GM10266 (cell line): ENCODE measurements around the gene LAMP1.

Experiments
- DNase-seq: peaks from one replicate; pipeline ENCODE4 v3.0.0; 2012; ENCODE audit errors: extremely low spot score
- TF ChIP-seq, protein P1 (sequence below): IDR thresholded peaks from 2 replicates; pipeline ENCODE4 v1.5.1; 2012; ENCODE audit warnings: mild to moderate bottlenecking, low read depth; ENCODE audit not compliant: control insufficient read depth, insufficient read depth; ENCODE audit errors: missing control alignments

Gene LAMP1

DNA sequence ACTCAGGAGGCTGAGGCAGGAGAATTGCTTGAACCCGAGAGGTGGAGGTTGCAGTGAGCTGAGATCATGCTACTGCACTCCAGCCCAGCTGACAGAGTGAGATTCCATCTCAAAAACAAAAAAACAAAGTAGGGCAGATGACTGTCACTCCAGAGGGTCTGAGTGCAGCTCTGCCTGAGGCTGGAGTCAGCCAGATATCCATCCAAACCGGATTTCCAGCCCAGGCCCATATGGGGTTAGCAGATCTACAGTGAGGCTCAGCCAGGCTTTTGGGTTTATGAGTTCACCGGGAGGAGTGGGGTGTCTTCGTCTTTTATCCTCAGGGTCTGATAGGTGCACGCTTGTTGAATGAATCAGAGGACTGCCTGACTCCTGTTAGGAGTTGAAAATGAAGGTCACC, 19.0 kb downstream of the LAMP1 start:
- no peak for DNase-seq
- TF ChIP-seq, protein P1, sequence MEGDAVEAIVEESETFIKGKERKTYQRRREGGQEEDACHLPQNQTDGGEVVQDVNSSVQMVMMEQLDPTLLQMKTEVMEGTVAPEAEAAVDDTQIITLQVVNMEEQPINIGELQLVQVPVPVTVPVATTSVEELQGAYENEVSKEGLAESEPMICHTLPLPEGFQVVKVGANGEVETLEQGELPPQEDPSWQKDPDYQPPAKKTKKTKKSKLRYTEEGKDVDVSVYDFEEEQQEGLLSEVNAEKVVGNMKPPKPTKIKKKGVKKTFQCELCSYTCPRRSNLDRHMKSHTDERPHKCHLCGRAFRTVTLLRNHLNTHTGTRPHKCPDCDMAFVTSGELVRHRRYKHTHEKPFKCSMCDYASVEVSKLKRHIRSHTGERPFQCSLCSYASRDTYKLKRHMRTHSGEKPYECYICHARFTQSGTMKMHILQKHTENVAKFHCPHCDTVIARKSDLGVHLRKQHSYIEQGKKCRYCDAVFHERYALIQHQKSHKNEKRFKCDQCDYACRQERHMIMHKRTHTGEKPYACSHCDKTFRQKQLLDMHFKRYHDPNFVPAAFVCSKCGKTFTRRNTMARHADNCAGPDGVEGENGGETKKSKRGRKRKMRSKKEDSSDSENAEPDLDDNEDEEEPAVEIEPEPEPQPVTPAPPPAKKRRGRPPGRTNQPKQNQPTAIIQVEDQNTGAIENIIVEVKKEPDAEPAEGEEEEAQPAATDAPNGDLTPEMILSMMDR = no peak

DNA sequence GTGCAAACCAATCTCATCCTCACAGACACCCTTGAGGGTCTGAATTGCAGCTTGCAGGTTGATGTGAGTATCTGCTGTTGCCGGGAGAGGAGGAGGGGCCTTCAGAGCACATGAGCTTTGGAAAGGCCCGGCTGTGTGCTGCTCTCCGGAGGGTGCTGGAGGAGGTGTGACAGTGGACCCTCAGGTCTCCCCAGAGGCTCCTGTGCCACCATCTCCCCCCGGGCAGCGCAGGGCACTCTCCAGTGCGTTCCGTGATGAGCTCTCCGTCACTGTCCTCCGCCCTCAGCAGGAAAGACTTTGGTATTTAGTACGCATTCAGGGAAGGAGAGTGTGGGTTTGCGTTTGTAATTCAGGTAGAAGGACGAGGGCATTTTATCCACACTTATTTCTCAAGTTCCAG, 20.0 kb downstream of the LAMP1 start:
- DNase-seq = no peak
- TF ChIP-seq, protein P1 = no peak

DNA sequence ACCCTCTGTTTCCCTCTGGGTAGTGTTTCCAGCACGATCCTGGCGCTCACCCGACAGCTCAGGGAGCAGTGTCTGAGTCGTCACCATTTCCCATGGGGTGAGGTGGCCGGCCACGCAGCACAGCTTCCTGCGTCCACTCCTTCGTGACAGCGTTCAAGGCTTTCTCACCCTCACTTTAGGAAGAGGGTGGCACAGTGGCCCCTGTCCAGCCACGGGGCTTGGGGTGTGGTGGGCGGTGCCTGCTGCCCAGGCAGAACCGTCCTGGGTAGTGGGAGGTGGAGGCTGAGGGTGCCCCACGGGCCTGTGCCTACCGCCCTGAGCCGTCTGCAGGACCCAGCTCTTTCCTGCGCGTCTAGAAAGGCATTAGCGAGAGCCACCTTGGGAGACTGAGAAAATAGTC, 21.9 kb downstream of the LAMP1 start:
- TF ChIP-seq, protein P1 = no peak
- DNase-seq = no peak

DNA sequence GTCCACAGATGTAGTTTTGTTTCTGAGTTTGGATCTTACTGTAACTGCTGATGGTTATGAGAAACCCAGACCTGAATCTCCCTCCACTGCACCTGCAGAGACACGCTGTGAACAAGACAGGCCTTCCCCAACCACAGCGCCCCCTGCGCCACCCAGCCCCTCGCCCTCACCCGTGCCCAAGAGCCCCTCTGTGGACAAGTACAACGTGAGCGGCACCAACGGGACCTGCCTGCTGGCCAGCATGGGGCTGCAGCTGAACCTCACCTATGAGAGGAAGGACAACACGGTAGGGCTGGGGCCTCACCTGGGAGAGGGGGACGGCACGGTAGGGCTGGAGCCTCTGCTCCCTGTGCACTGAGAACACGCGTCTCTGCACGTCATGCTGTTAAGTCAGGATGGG, 22.3 kb downstream of the LAMP1 start:
- TF ChIP-seq, protein P1 = no peak
- no peak for DNase-seq

DNA sequence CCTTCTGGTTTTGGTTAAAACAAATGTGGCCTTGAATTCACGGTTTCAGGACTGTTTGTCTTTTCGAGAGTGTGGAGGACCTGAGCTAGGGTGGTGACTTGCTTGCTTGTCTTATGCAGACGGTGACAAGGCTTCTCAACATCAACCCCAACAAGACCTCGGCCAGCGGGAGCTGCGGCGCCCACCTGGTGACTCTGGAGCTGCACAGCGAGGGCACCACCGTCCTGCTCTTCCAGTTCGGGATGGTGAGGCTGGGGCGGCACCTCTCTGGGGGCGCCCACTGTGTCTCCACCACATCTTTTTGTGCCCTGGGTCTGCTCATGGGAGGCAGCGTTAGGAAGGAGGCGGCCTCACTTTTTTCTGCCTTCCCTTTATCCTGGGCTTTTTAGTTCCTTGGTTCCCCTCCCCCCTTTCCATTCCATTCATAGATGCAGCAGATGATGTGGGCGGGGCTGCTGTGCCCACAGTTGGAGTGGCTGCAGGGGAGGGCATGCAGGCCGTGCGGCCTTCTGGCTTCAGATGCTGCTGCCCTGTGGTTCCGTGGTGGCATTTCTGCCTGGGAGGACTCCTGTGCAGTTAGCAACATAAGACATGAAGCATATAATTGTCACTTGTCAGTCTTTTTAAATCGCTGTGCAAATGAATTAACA, 23.3 kb downstream of the LAMP1 start:
- no peak for DNase-seq
- TF ChIP-seq, protein P1 = no peak

DNA sequence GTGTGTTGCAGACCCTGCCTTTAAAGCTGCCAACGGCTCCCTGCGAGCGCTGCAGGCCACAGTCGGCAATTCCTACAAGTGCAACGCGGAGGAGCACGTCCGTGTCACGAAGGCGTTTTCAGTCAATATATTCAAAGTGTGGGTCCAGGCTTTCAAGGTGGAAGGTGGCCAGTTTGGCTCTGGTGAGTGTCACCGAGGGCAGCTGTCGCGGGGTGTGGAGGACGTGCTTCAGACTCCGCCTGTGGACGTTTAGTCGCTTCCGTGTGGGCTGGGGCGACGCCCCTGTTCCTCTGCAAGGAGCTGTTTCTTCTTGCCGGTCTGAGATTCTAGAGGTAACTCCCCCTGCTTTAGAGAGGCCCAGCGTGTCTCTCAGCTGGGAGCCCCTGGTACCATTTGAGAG, 24.5 kb downstream of the LAMP1 start:
- TF ChIP-seq, protein P1 = no peak
- DNase-seq = no peak

DNA sequence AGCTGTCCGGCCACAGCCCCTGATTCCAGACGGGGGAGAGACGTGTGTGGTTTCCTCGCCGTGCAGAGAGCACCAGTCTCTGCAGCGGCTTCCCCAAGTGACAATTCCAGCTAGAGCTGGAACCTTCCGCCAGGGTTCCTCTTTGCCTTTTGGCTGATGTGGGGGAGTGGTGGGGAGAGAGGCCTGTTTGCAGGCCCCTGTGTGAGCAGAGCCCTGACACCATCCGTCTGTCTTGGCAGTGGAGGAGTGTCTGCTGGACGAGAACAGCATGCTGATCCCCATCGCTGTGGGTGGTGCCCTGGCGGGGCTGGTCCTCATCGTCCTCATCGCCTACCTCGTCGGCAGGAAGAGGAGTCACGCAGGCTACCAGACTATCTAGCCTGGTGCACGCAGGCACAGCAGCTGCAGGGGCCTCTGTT, 25.0 kb downstream of the LAMP1 start:
- DNase-seq = no peak
- TF ChIP-seq, protein P1 = no peak
